Right lung (tissue), 5 donors: Measurements from ENCODE around the gene ELL. TPM values are rescaled to one million over a fixed set of nuclear protein-coding genes. Genes with fewer than 3 reads are reported as not detected.
A peak's percentile ranks its signal among the peaks of the same experiment; 100 is the strongest.

Experiments used
- DNase-seq, 2 donors: peaks; one replicate each; pipeline ENCODE4 v3.0.0-alpha.2; 2013
- polyA plus RNA-seq, 5 donors: library from polyadenylated mRNA; unstranded; fragments of 120-200 nt; gene quantifications; one replicate each; pipeline versions ENCODE4 v1.2.1 to v1.2.3, GENCODE V29; 2013; ENCODE audit warnings: inconsistent platforms in 1 of 5, low replicate concordance in 1 of 5; ENCODE audit not compliant: insufficient read length in 5 of 5, insufficient read depth in 1 of 5

Gene ELL
- polyA plus RNA-seq, 5 donors = 6.9 to 12.4 (median 9.0) TPM

DNA sequence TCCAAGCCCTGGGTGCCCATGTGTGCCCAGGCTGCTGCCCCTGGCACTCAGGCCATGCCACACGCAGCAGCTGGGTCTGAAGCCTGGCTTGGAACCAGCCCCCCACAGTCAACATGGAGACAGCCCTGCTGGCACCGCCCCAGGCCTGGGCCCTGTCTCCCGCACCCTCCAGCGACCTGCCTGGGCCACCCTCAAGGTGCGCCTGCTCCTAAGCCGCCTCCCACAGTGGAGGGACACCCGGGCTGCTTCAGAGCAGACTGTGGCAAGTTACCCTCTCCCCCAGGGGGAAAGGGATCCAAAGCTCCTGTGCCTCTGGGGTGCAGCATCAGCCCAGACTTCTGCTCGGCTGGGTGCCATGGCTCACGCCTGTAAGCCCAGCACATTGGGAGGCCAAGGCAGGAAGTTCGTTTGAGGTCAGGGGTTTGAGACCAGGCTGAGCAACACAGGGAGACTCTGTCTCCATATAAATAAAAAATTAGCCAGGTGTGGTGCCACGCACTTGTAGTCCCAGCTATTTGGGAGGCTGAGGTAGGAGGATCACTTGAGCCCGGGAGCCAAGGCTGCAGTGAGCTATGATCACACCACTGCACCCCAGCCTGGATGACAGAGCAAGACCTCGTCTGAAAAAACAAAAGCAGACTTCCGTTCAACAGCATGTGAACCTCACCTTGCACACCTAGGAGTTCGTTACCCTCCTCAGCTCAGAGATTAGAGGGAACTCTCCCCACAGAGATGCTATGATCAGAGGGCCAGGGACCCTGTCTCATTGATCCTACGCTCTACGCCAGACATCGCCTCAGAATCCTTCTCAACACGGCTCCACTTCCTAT lies 15.6 kb downstream of the ELL start:
- no peak for DNase-seq

DNA sequence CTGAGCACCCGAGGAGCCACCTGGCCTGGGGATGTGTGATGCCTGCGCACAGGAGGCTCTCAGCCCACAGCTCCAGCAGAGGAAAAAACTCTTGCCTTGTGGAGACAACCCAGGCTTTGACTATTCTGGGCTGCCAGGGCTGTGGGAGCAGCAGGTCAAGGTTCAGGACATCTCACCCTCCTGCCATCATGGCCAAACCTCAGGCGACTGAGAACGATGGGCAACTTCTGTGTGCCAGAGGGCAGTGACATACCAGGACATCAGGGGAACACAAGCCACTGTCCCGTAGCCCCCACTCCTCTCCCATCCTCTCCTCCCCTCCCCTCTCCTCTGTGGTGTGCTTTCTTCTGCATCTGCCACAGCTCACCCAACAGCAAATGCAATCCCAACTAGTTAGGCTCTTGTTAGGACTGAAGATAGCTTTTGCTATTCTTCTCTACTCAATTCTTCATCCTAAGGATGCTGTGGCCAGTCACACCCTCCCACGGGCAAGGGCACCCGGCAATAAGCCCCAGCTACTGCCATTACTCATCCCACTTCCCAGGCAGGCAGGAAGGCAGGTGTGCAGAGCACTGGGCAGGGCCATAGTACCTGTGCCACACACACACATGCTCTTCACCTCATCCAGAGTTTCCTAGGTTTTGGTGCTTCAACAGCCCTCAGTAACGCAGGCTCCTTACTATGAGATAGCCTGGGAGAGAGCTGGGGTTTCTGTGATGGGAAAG lies 16.8 kb downstream of the ELL start:
- DNase-seq = no peak

- DNase-seq = no peak
These were observed 17.6 kb downstream of the ELL start for GRCh38 chr19:18503971-18504885.

- no peak for DNase-seq
These were observed 18.4 kb downstream of the ELL start for GRCh38 chr19:18503337-18503970.

DNA sequence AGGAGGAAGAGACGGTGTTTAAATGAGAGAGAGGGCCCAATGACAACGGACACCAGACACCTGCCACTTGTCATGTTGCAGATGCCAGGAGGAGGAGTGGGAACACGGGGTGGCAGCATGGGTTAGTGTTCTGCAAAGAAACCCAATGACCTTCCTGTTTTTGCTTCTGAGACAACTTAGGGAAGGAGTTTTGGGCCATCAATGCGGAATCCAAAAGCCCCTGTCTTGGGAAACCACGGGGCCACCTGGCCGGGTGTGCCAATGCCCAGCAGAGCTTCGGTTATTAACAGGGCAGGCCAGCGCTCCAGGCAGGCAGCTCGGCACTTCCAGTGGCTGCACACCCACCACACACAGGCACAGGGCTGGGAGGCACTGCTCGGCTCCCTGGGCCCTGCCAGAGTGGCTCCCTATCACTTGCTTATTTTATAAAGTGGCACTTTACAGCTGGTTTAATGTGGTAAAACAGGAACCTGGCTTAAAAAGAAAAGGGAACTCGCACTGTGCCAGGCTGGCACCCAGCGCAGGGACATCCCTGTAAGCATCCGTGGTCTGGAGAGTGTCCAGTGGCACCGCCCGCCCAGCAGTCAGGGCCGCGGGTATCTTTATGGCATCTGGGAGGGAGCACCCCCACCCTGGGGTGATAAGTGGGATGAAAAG lies 19.1 kb downstream of the ELL start:
- no peak for DNase-seq

GRCh38 chr19:18502246-18502637 lies 19.6 kb downstream of the ELL start:
- DNase-seq = no peak

DNA sequence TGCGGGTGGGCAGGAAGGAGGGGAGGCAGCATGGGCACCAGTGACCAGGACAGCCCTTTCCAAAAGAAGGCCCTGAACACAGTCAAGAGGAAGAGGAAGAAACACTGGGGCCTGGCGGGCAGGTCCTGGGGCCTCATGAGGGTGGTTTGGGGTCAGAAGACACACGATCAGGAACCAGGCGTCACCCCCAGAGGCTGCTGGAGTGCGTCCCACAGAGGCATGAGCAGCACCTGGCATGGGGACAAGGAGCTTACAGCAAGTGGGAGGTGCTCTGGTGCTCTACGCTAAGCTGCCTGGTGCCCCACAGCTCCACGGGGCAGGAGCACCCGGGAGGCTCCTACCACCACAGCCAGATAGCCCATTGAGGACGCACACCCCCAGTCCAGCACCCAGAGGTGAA lies 20.0 kb downstream of the ELL start:
- no peak for DNase-seq

- no peak for DNase-seq
These were observed 20.5 kb downstream of the ELL start for GRCh38 chr19:18501351-18501750.

DNA sequence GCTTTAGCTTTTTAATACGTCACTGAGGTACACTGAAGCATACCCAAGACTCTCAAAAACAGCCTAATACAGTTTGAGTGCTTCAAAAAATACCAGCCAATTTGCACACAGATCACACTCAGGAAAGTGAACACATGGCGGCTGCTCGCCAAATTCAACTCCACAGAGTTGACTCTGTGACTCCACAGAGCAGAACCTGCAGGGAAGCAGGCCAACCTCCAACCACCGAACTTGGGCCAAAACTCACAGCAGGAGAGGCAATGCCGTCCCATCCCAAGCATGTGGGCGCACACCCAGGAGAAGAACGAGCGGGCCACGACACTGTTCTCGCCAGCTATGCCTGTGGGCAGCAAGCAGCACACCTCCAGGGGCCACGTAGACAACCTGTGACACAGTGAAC lies 21.1 kb downstream of the ELL start:
- DNase-seq = no peak

- DNase-seq = no peak
These were observed 21.5 kb downstream of the ELL start for GRCh38 chr19:18500376-18500775.

DNA sequence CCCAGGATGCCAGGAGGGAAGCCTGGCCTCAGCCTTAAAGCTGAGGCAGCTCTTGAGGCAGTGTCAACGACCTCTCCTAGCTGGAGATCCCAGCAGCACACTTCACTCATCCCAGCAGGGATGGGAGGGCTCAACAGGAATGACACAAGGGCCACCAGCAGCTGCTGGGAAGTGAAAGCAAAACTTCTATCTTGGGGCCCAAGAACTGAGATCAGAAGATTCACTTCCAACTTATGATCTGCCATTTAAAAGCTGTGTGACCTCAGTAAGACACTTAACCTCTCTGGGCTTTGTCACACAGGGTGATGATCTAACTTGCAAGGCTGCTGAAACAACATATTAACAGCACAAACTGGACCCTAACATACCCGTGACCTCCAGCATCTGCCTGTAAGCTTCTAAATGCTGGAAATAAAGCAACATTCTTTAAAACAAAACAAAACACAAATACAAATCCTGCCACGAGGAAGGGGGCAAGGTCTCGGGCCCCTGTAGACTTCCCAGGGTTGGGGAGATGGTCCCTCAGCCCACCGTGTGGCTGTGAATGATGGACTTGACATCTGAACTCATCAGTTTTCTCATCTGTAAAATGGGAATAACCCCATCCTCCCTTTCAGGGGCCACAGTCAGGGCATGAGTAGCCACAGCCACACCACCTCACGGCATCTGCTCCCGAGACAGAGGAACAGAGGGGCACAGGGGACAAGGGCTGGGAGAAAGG lies 22.7 kb downstream of the ELL start:
- no peak for DNase-seq

DNA sequence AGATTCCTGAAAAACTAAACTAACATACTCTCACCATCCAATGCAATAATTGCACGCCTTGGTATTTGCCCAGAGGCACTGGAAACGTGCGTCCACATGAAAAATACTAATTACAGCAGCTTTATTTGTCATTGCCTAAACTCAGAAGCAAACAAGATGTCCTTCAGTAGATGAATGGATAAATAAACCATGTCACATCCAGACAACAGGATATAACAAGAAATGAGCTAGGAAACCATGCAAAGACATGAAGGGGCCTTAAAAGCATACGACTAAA lies 25.0 kb downstream of the ELL start:
- DNase-seq = no peak

DNA sequence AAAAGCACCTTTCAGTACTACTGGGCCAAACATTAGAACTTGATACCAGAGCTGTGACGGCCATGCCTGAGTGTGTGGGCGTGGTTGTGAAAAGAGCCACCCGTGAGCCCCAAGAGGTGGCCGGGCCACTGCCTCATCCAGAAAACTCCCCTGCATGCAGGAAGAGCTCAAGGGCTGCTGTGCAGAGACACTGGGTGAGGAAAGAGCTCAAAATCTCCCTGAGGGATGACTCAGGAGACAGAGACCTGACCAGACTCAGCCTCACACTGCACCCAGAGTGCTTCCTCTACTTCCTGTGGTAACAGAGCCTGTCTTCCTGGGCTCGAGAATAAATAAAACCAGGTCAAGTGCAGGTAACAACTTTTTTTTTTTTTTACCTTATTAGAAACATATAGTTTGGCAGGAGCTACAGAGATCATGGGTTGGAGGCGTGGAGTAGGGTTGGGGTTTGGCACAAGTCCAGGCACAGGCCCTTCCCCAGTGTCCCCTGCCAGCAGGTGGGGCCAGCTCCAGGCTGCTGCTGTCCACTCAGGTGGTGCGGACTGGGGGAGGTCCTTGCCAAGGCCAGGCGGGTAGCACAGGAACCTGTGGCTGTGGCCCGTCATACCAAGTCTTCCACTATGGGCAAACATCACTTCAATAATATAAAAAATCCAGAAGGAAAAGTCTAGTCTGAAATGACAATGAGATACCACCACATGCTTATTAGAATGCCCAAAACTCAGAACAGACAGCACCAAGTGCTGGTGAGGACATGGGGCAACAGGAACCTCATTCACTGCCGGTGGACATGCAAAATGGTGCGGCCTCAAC lies 25.5 kb downstream of the ELL start:
- DNase-seq = no peak

- no peak for DNase-seq
These were observed 26.5 kb downstream of the ELL start for GRCh38 chr19:18495204-18495911.

- DNase-seq = no peak
These were observed 27.6 kb downstream of the ELL start for GRCh38 chr19:18494267-18494607.

- DNase-seq = peak; percentile 43 to 49
These were observed 28.2 kb downstream of the ELL start for GRCh38 chr19:18493440-18494266.

- DNase-seq = no peak
These were observed 29.6 kb downstream of the ELL start for GRCh38 chr19:18491995-18492953.
